GM23338 (cell line): Measurements from ENCODE around the gene ORAI1. TPM values are rescaled to one million over a fixed set of nuclear protein-coding genes. Genes with fewer than 3 reads are reported as not detected.

Experiments used
- ATAC-seq: fragments of 200-7000 bp; cut with Tn5 transposase; 3 replicates; pipeline ENCODE4 v1.9.1; 2020
- DNase-seq: peaks from one replicate; pipeline ENCODE4 v3.0.0-alpha.2; 2015; ENCODE audit warnings: low spot score
- H2AFZ ChIP-seq: fragments of 200-600 bp; sonication (generic); 2 replicates; pipeline ENCODE4 v1.8.0; 2016; ENCODE audit warnings: antibody characterized with exemption, mild to moderate bottlenecking, moderate library complexity
- H3F3A ChIP-seq: fragments of 200-600 bp; sonication (generic); replicated peaks from 2 replicates; pipeline ENCODE4 v1.8.0; 2017; ENCODE audit warnings: antibody characterized with exemption, mixed run types, low read depth
- H3K27ac ChIP-seq: fragments of 200-600 bp; sonication (generic); 2 replicates; pipeline ENCODE4 v1.6.1; 2016; ENCODE audit warnings: low read depth
- H3K27me3 ChIP-seq: fragments of 200-600 bp; sonication (generic); 2 replicates; pipeline ENCODE4 v1.8.0; 2016; ENCODE audit warnings: mild to moderate bottlenecking, mixed run types, moderate library complexity; ENCODE audit not compliant: insufficient read depth
- H3K36me3 ChIP-seq: fragments of 200-600 bp; sonication (generic); 2 replicates; pipeline ENCODE4 v1.8.0; 2016; ENCODE audit warnings: mild to moderate bottlenecking; ENCODE audit not compliant: insufficient read depth
- H3K4me1 ChIP-seq: fragments of 200-600 bp; sonication (generic); 2 replicates; pipeline ENCODE4 v1.8.0; 2016; ENCODE audit warnings: mild to moderate bottlenecking, moderate library complexity; ENCODE audit not compliant: insufficient read depth
- H3K4me2 ChIP-seq: fragments of 200-600 bp; sonication (generic); 2 replicates; pipeline ENCODE4 v1.7.1; 2017; ENCODE audit warnings: mixed run types
- H3K4me3 ChIP-seq: fragments of 200-600 bp; sonication (generic); 2 replicates; pipeline ENCODE4 v1.6.1; 2016; ENCODE audit warnings: mixed run types
- H3K79me2 ChIP-seq: fragments of 200-600 bp; sonication (generic); replicated peaks from 2 replicates; pipeline ENCODE4 v1.8.0; 2017; ENCODE audit warnings: mild to moderate bottlenecking; ENCODE audit not compliant: insufficient read depth
- H3K9me2 ChIP-seq: fragments of 200-600 bp; sonication (generic); 2 replicates; pipeline ENCODE4 v1.8.0; 2017; ENCODE audit not compliant: insufficient read depth
- H4K20me1 ChIP-seq: fragments of 200-600 bp; sonication (generic); replicated peaks from 2 replicates; pipeline ENCODE4 v1.8.0; 2017; ENCODE audit warnings: mild to moderate bottlenecking; ENCODE audit not compliant: insufficient read depth
- H3K27ac Mint-ChIP-seq: 2 replicates; pipeline ENCODE4 v1.8.0; 2020; ENCODE audit warnings: inconsistent platforms, mild to moderate bottlenecking, moderate library complexity, mixed read lengths
- H3K27me3 Mint-ChIP-seq: 3 replicates; pipeline ENCODE4 v1.8.0; 2022; ENCODE audit warnings: low read depth, mild to moderate bottlenecking, moderate library complexity, mixed read lengths, inconsistent platforms; ENCODE audit not compliant: insufficient read depth, poor library complexity
- H3K36me3 Mint-ChIP-seq: 3 replicates; pipeline ENCODE4 v1.8.0; 2021; ENCODE audit warnings: low read depth, mild to moderate bottlenecking, inconsistent platforms, moderate library complexity, mixed read lengths
- H3K4me1 Mint-ChIP-seq: 3 replicates; pipeline ENCODE4 v1.8.0; 2020; ENCODE audit warnings: mild to moderate bottlenecking, inconsistent platforms, mixed read lengths
- H3K4me3 Mint-ChIP-seq: 3 replicates; pipeline ENCODE4 v1.8.0; 2021; ENCODE audit warnings: moderate library complexity, mild to moderate bottlenecking, inconsistent platforms, mixed read lengths
- H3K9me3 Mint-ChIP-seq: 3 replicates; pipeline ENCODE4 v1.8.0; 2020; ENCODE audit warnings: moderate library complexity, mild to moderate bottlenecking, inconsistent platforms, mixed read lengths
- CREB1 ChIP-seq: fragments of 250-450 bp; sonication (Bioruptor Pico); IDR thresholded peaks from 2 replicates; pipeline ENCODE4 v1.5.0; 2020; ENCODE audit warnings: low read depth, mild to moderate bottlenecking, moderate library complexity
- CTCF ChIP-seq, 2 experiments: fragments of 200-600 bp in 1 of 2; sonication (generic) in 1 of 2; conservative IDR thresholded peaks; 2 replicates each; pipeline versions ENCODE4 v1.5.1 to v1.6.1; 2016 to 2017; ENCODE audit warnings: antibody characterized with exemption in 2 of 2, low read depth in 2 of 2, mild to moderate bottlenecking in 2 of 2, moderate library complexity in 1 of 2
- ETS1 ChIP-seq: IDR thresholded peaks from 2 replicates; pipeline ENCODE4 v1.6.1; 2016; ENCODE audit warnings: antibody characterized with exemption
- EZH2 ChIP-seq: fragments of 200-600 bp; sonication (generic); IDR thresholded peaks from one replicate; pipeline ENCODE4 v1.8.0; 2017; ENCODE audit warnings: antibody characterized with exemption, mild to moderate bottlenecking, low read depth; ENCODE audit not compliant: unreplicated experiment
- EZH2phosphoT487 ChIP-seq: fragments of 200-600 bp; sonication (generic); IDR thresholded peaks from one replicate; pipeline ENCODE4 v1.8.1; 2018; ENCODE audit warnings: antibody characterized with exemption; ENCODE audit not compliant: unreplicated experiment
- JUNB ChIP-seq: IDR thresholded peaks from one replicate; pipeline ENCODE4 v1.6.1; 2016; ENCODE audit warnings: antibody characterized with exemption; ENCODE audit not compliant: unreplicated experiment
- NANOG ChIP-seq: IDR thresholded peaks from 2 replicates; pipeline ENCODE4 v1.6.1; 2016; ENCODE audit warnings: antibody characterized with exemption, borderline replicate concordance
- POLR2AphosphoS5 ChIP-seq: IDR thresholded peaks from 2 replicates; pipeline ENCODE4 v1.6.1; 2016; ENCODE audit warnings: antibody characterized with exemption, low read depth
- REST ChIP-seq: IDR thresholded peaks from one replicate; pipeline ENCODE4 v1.6.1; 2018; ENCODE audit warnings: antibody characterized with exemption; ENCODE audit not compliant: unreplicated experiment
- STAT1 ChIP-seq: IDR thresholded peaks from one replicate; pipeline ENCODE4 v1.6.1; 2016; ENCODE audit warnings: antibody characterized with exemption; ENCODE audit not compliant: unreplicated experiment
- ZNF114 ChIP-seq: fragments of 250-450 bp; sonication (Bioruptor Pico); IDR thresholded peaks from 2 replicates; pipeline ENCODE4 v1.5.0; 2020; ENCODE audit warnings: mild to moderate bottlenecking, moderate library complexity
- ZNF331 ChIP-seq: fragments of 250-450 bp; sonication (Bioruptor Pico); IDR thresholded peaks from 2 replicates; pipeline ENCODE4 v1.5.0; 2020; ENCODE audit warnings: low read depth, mild to moderate bottlenecking, moderate library complexity
- ZNF462 ChIP-seq: fragments of 250-450 bp; sonication (Bioruptor Pico); IDR thresholded peaks from 2 replicates; pipeline ENCODE4 v1.5.0; 2020; ENCODE audit warnings: mild to moderate bottlenecking, moderate library complexity
- polyA plus RNA-seq: library from polyadenylated mRNA; unstranded; fragments of >200 nt; fragmentation: Nextera tagmentation; extraction: Ambion mirVana; gene quantifications from 2 replicates; pipeline ENCODE4 v1.2.1, GENCODE V29; 2016
- total RNA-seq: library from RNA; depleted of rRNA; stranded (reverse); fragments of >200 nt; shearing (Covaris generic); gene quantifications from 2 replicates; pipeline ENCODE4 v1.2.3, GENCODE V29; 2014

The ORAI1 gene
- total and polyA plus RNA-seq, 2 experiments from 2014 or later, result 23.7 to 32.0 TPM

- H3K4me3 ChIP-seq, result no peak overlapping the region
- H3K27ac ChIP-seq, result no peak overlapping the region
- ATAC-seq, result peak; percentile 14; the same call in 1 of the 3 replicates
Measured at GRCh38 chr12:121637231-121637914, 11.0 kb downstream of the ORAI1 start.

More at GRCh38 chr12:121637231-121637914, 11.0 kb downstream of the ORAI1 start:
- no peak overlapping the region for H3K4me3 Mint-ChIP-seq
- Histone ChIP-seq H3K36me3 (peaks cover 11% of the 10 kb centered on the region; the same call in 1 of the 2 replicates), H3K9me2 (no peaks in the 10 kb centered on the region), H3K4me1 (peaks cover 17% of the 10 kb centered on the region), H3K4me2 (peak overlapping the region; percentile 38; the same call in 1 of the 2 replicates), H3F3A (peaks cover 7% of the 10 kb centered on the region; the same call in 1 of the 2 replicates), H2AFZ (no peak overlapping the region), H3K79me2 (peaks cover 69% of the 10 kb centered on the region), H3K27me3 (no peaks in the 10 kb centered on the region), H4K20me1 (peaks cover 37% of the 10 kb centered on the region)
- peaks cover 13% of the 10 kb centered on the region for H3K27me3 Mint-ChIP-seq
- H3K27ac Mint-ChIP-seq, result peak overlapping the region; percentile 65
- no peaks in the 10 kb centered on the region; the same call in 2 of the 3 replicates for H3K9me3 Mint-ChIP-seq
- TF ChIP-seq CTCF (conservative IDR thresholded peaks at IDR 0.05; ENCODE audit: low read depth in 2 of 2) (no peak), EZH2 (no peak), JUNB (no peak), REST (no peak), STAT1 (no peak), ZNF331 (no peak), ZNF462 (no peak), CREB1 (CRISPR knock-in tag) (no peak), ZNF114 (CRISPR knock-in tag) (no peak), EZH2phosphoT487 (no peak), NANOG (no peak), POLR2AphosphoS5 (no peak), ETS1 (no peak)
- no peak for DNase-seq
- peaks cover 34% of the 10 kb centered on the region for H3K36me3 Mint-ChIP-seq
- peaks cover 21% of the 10 kb centered on the region for H3K4me1 Mint-ChIP-seq
